HG03097 (cell line): ENCODE data around the gene NR2F6.
"Not testable (repeated sequence)": the region's sequence is repeated elsewhere in the genome, so short reads cannot be mapped to it uniquely, and the experiment has no call there.

ENCODE experiments used
- ATAC-seq: cut with Tn5 transposase; IDR thresholded peaks from one replicate; pipeline ENCODE4 v1.9.1; 2021; ENCODE audit not compliant: unreplicated experiment, low FRiP score

NR2F6 gene

DNA sequence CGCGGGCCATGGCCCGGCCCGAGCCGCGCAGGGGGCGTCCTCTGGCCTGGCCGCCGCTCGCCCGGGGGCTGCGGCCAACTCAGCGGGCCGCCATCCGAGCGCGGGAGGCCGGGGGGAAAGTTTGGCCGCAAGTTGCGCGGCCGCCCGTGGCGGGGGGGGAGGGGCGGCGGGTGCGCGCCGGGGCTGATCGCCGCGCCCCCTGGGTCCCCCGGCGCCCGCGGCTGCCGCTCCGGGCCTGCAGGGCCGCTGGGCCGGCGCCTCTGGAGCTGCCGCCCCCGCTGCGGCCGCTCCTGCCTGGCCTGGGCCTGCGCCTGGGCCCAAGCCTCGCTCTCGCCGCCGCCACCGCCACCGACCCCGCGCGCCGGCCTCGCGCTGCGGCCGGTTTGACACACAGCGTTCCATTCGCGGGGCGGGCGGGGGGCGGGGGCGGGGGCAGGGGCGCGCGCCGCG is at the start of gene NR2F6:
NR2F6 (minus strand) TSS at position 385 of the 450 bp plus-strand sequence. CDS start 699 bp downstream, outside the sequence.
- ATAC-seq = no peak

DNA sequence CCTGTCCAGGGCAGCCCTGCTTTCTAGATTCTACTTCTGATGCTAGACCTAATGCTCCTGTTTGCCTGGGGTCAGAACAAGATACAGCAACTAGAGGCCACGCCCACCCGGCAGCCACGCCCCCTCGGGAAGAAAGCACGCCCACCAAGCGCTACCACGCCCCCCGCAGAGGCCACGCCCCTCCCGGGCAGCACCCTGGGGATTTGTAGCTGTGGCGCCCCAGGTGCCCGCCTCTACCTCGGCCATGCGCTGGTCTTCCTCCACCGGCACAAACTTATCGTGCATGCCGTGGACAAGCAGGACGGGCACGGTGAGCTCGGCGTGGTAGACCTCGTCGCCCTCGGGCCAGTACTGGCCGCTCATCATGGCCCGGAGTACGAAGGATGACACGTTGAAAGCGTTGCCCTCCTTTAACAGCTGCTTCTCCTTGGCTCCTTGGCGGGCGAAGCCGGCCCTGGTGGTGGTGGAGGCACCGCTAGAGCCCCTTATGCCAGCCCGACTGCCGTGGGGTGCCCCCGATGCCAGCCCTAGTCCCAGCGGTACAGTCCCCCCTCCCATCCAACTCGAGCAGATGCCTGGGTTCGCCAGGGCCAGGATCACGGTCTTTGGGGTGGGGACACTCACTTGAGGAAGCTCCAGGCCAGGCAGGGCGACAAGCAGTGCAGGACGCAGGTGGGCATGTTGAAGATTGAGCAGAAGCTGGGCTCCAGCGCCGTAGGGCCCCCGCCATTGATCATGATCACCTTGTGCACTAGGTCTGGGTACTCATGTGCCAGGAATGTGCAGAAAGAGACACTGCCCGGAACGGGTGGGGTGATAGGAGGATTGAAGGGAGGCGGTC is 48.6 kb upstream of the NR2F6 start:
- ATAC-seq = no peak

DNA sequence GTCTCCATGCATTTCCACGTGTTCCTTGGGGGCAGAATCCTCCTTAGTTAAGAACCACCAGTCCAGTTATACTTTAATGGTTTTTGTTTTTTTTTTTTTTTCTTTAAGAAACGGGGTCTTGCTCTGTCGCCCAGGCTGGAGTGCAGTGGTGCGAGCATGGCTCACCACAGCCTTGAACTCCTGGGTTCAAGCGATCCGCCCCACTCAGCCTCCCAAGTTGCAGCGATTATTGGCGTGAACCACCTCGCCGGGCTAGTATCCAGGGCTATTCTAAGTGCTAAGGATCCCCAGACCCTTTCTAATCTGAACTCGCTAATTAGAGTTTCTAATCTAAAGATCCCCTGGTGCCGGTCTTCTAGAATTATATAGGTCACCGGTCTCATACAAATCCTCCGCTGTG is 47.9 kb upstream of the NR2F6 start:
- no peak for ATAC-seq

- peak; percentile 65 for ATAC-seq
Observed at GRCh38 chr19:17292301-17293074, 46.8 kb upstream of the NR2F6 start.

- ATAC-seq = no peak
Observed at GRCh38 chr19:17289489-17289888, 43.8 kb upstream of the NR2F6 start.

DNA sequence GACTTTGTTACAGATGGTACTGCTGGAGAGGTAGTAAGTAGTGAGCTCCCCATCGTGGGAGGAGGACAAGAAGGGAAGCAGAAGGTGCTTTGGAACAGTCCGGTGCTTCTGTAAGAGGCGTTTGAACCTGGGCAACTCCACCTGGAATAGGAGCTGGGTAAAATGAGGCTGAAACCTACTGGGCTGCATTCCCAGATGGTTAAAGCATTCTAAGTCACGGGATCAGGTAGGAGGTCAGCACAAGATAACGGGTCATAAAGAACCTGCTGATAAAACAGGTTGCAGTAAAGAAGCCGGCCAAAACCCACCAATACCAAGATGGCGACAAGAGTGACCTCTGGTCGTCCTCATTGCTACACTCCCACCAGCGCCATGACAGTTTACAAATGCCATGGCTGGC is 41.0 kb upstream of the NR2F6 start:
- ATAC-seq = no peak

GRCh38 chr19:17286263-17286662 is 40.5 kb upstream of the NR2F6 start:
- no peak for ATAC-seq

DNA sequence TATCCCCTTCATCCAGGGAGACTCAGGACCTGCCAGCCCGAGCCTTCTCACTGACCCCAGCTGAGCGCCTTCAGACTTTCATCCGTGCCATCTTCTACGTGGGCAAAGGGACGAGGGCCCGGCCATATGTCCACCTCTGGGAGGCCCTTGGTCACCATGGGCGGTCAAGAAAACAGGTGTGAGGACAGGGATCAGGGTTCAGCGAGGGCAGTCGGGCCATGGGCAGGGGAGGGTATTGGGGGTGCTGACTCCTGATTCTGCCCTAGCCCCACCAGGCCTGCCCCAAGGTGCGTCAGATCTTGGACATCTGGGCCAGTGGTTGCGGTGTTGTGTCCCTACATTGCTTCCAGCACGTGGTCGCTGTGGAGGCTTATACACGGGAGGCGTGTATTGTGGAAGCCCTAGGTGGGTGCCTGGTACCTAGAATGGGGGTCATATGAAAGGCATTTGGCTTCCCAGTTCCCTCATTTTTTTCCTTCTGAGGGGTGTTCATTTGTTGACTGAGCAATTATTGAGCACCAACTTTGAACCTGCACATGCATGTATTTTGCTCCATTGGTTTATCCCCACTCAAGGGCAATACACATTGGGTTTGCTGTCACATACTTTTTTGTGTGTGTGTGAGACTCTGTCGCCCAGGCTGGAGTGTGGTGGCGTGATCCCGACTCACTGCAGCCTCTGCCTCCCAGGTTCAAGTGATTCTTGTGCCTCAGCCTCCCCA is 39.9 kb upstream of the NR2F6 start:
- ATAC-seq = no peak

DNA sequence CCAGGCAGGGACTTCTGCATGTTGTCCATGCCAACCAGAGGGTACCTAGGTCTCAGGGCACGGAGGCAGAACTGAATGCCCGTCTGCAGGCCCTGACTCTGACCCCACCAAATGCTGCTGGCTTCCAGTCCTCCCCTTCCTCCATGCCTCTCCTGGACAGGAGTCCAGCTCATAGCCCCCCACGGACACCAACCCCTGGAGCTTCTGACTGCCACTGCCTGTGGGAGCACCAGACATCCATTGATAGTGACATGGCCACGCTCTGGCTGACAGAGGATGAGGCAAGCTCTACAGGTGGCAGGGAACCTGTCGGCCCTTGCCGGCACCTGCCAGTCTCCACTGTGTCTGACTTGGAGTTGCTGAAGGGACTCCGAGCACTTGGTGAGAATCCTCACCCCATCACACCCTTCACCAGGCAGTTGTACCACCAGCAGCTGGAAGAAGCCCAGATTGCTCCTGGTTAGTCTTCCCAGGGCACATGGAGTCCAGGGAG is 37.8 kb upstream of the NR2F6 start:
- no peak for ATAC-seq

DNA sequence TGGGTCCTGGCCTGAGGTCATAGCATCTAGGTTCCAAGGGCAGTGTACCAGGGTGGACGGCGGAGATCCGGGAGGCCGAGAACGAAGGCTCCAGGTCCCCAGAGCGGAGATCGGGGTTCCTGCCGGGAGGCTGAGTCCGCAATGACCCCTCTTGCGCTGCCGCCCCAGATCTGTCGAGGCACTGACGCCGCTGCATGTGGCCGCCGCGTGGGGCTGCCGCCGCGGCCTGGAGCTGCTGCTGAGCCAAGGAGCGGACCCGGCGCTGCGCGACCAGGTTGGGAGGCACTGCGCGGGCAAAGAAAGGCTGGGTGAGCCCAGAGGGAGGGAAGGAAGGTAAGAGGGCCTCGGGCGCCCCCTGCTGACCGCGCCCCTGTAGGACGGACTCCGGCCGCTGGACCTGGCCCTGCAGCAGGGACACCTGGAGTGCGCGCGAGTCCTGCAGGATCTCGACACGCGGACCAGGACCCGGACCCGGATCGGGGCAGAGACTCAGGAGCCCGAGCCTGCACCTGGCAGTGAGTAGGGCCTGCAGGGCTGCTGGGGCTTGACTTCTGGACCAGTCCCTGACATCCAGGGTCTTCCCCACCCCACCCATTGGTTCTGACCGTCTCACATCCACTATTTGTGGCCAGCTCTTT is 36.9 kb upstream of the NR2F6 start:
- peak; percentile 58 for ATAC-seq

DNA sequence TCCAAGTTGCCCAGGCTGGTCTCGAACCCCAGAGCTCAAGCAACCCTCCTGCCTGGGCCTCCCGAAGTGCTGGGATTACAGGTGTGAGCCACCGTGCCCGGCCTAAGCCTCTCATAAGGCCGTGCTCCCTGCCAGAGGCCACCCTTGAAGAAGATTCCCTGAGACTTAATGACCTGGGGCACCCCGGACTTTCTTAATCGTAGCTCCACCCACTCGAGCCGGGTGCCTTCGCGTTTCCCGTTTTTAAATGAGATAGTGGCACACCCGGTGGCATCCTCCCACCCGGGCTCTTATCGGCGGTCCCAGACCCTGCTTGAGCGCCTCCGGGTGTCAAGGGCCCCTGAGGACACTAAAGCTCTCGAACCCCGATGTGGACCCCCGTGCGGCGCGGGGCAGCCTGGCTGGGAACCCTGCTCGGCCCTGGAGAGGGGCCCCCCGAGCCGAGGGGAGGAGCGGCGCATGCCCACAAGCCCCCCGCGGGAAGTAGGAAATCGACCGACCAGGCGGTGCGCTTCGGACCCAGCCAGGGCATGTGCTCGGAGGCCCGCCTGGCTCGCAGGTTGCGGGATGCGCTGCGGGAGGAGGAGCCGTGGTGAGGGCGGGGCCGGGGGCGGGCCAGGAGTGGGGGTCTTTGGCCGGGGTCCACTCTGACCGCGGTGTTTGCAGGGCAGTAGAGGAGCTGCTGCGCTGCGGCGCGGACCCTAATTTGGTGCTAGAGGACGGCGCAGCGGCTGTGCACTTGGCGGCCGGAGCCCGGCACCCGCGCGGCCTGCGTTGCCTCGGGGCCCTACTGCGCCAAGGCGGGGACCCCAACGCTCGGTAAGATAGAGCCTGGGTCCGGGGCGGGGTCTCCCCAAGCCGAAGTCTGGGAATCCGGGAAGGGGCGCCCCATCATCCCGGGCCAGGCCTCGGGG is 35.9 kb upstream of the NR2F6 start, which contains the start of gene ANKLE1:
ANKLE1 (plus strand) TSS at position 511 of the 914 bp plus-strand sequence; CDS start at position 531, 20 bp downstream.
- ATAC-seq = no peak

GRCh38 chr19:17279436-17279835 is 33.7 kb upstream of the NR2F6 start:
- no peak for ATAC-seq

- ATAC-seq = no peak
Observed at GRCh38 chr19:17275441-17276175, 29.9 kb upstream of the NR2F6 start.

DNA sequence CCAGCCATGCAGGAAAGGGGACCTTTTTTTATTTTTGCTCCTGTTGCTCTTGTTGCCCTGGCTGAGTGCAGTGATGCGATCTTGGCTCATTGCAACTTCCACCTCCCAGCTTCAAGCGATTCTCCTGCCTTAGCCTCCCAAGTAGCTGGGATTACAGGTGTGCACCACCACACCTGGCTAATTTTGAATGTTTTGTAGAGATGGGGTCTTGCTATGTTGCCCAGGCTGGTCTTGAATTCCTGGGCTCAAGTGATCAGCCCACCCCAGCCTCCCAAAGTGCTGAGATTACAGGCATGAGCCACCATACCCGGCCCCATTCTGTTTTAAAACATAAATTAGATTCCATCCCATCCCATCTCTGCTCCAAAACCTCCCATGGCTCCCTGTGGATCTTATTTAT is 29.2 kb upstream of the NR2F6 start:
- ATAC-seq = not testable (repeated sequence)

DNA sequence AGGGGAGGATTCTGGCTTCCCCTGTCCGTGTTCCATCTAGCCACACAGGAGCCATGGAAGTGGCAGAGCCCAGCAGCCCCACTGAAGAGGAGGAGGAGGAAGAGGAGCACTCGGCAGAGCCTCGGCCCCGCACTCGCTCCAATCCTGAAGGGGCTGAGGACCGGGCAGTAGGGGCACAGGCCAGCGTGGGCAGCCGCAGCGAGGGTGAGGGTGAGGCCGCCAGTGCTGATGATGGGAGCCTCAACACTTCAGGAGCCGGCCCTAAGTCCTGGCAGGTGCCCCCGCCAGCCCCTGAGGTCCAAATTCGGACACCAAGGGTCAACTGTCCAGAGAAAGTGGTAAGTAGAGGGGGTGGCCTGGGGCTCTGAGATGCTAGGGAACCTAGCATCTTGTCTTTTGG is 23.0 kb upstream of the NR2F6 start:
- ATAC-seq = no peak

- peak; percentile 93 for ATAC-seq
Observed at GRCh38 chr19:17266975-17267788, 21.5 kb upstream of the NR2F6 start, which contains the start of gene BABAM1. BABAM1 (plus strand) TSS chr19:17267443; CDS start chr19:17268807, 1,364 bp downstream.

DNA sequence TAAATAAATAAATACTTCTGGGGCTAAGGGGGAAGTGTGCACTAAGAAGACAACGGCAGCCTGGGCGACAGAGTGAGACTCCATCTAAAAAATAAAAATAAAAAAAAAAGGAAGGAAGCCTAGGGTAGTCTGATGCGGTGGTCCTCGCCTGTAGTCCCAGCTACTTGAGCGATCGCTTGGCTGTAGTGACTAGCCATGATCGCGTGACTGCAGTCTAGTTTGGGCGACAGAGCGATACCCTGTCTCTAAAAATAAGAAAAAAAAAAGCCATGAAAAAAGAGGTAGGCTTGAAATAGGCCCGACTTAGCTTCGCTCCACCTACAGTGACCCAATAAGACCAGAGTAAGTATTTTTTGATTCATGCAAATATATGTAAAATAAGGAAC is 20.9 kb upstream of the NR2F6 start:
- ATAC-seq = peak; percentile 5

DNA sequence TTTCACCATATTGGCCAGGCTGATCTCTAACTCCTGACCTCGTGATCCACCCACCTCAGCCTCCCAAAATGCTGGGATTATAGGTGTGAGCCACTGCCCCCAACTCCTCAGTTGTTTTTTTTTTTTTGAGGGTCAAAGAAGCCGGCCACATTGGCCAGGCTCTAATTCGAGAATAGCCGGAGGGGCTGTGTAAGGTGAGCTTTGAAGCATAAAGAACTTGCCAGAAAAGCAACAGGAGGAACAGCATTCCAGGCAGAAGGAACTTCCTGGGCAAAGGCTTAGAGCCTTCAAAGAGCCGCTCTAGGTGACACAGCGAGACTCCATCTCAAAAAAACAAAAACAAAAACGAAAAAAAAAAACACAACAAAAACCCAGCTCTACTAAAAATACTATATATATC is 20.3 kb upstream of the NR2F6 start:
- no peak for ATAC-seq
